IMR-90 (cell line): Measurements from ENCODE around the gene ARL14.

ENCODE experiments used
- CEBPB ChIP-seq: IDR thresholded peaks from 2 replicates; pipeline ENCODE4 v1.6.1; 2012; ENCODE audit warnings: low read depth, low read length, improper control_type of control experiment
- CTCF ChIP-seq: conservative IDR thresholded peaks from 2 replicates; pipeline ENCODE4 v1.5.1; 2012; ENCODE audit warnings: mild to moderate bottlenecking, low read depth, low read length, improper control_type of control experiment
- POLR2A ChIP-seq: IDR thresholded peaks from 2 replicates; pipeline ENCODE4 v1.6.1; 2012; ENCODE audit warnings: mild to moderate bottlenecking, low read depth, low read length

DNA sequence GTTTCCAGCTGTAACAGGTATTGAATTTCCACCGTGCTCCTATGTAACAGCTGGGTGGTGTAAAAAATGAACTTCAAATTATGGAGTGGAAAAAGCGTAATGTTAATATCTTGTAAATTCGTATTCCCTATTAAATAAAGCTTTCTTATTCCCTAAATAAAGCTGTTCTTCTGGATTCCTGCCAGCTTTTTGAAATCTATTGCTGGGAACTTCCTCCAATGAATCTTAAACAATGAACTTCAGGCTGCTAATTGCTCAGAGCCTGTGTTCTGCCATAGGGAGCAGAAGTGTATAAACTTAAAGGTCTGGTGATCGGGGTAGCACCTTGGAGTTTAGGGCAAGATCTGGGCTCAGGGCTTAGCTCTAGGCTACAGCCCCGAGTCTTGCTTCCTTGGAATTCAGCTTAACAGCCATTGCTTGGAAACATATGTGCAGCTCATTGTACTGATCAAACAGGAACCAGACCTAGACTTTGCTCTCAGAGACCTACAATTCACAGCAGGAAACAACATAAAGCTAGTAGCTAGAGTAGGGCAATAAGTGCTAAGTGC lies 1.4 kb downstream of the ARL14 start:
- TF ChIP-seq CTCF = no peak
- TF ChIP-seq POLR2A = no peak
- TF ChIP-seq CEBPB = no peak
